ENCODE measurements around the gene STRADA. TPM values are rescaled to one million over a fixed set of nuclear protein-coding genes. Genes with fewer than 3 reads are reported as not detected.
A peak's percentile ranks its signal among the peaks of the same experiment; 100 is the strongest.

The STRADA gene
- total and polyA plus RNA-seq, 9 of the 15 experiments (the other 6 are each of a cell fraction or from before 2014, with no cell fraction given), result 6.6 to 33.0 (median 20.5) TPM

- Histone ChIP-seq H3K4me1 (replicated peaks in 1 of 2; ENCODE audit: control insufficient read depth in 2 of 2, insufficient read depth in 2 of 2, low read length in 2 of 2) (no peaks in the 10 kb centered on the region; a peak in 1 of 5 replicates), H3K4me2 (ENCODE audit: insufficient read depth, low read length) (no peak overlapping the region), H3K9ac (ENCODE audit: insufficient read depth in 1 of 2, low read depth in 2 of 2, low read length in 2 of 2) (0 out of 4 replicates have a peak overlapping the region, but pooled peaks of 1 of the 2 experiments have one; percentile 33), H3K36me3 (ENCODE audit: control insufficient read depth, insufficient read depth, low read length) (peaks cover 41% of the 10 kb centered on the region; the same call in 2 of the 3 replicates), H3K9me1 (ENCODE audit: control insufficient read depth, insufficient read depth, low read length) (no peaks in the 10 kb centered on the region), H3K4me3 (no peak overlapping the region), H3K9me3 (replicated peaks; ENCODE audit: control insufficient read depth, insufficient read depth, low read depth, low read length) (no peaks in the 10 kb centered on the region), H3K27ac (ENCODE audit: extremely low read depth, low read depth, low read length) (no peak overlapping the region), H4K20me1 (replicated peaks; ENCODE audit: control insufficient read depth, insufficient read depth, low read length) (no peaks in the 10 kb centered on the region; the same call in 1 of the 2 replicates), H3K27me3 (ENCODE audit: control insufficient read depth in 2 of 2, insufficient read depth in 2 of 2, low read length in 2 of 2) (no peaks in the 10 kb centered on the region), H3K79me2 (ENCODE audit: control insufficient read depth, insufficient read depth, low read length) (no peaks in the 10 kb centered on the region), H2AFZ (ENCODE audit: low read depth, low read length) (no peak overlapping the region)
- 90% methylated on average over 6 of the region's 6 CpGs for whole genome bisulfite sequencing (ENCODE audit: insufficient coverage, low coverage, missing lambda C conversion rate)
- ChIA-PET POLR2A (interaction anchor here (1.3 to 1.8 kb wide), 3 partner anchors 8 to 65 kb away, joined by 6 to 7 read pairs (median 7); partner anchors contain the start of genes CCDC47 and DDX42), CTCF (ENCODE audit: low intra/inter-chr PET ratio) (interaction anchor here (0.6 kb wide), 1 partner anchor 119 kb away, joined by 3 read pairs; no protein-coding TSS in a partner anchor)
- in situ Hi-C loops (cut with MboI) (no loop called here), intact Hi-C loops (cut with micrococcal nuclease) (no loop called here)
- 0 out of 6 replicates have a peak, but pooled peaks of 1 of the 3 experiments have one; percentile 16 for TF ChIP-seq ZBTB11 (CRISPR knock-in tag; IDR thresholded peaks at IDR 0.05)
- no peak for TF ChIP-seq IRF1 (CRISPR knock-in tag; IDR thresholded peaks at IDR 0.05; ENCODE audit: borderline replicate concordance)
- ATAC-seq, result no peak
- no TSS peak for BruUV-seq (replicated peaks)
- DNase-seq (ENCODE audit: extremely low read depth in 1 of 4, low spot score in 3 of 4), result no peak
- no peak for FAIRE-seq
Observed at GRCh38 chr17:63709110-63709509, 32.5 kb downstream of the STRADA start.

Measured in K562 (cell line).